NCI-H1105 treated with DMSO at 0.1 percent for 48 hours (cell line): ENCODE data around the gene ZNF777.
A peak's percentile ranks its signal among the peaks of the same experiment; 100 is the strongest.
"Not testable (repeated sequence)": the region's sequence is repeated elsewhere in the genome, so short reads cannot be mapped to it uniquely, and the experiment has no call there.

ENCODE experiments used
- DNase-seq: peaks from one replicate; lab custom pipeline; 2025; lab: John Stamatoyannopoulos, UW

The ZNF777 gene

DNA sequence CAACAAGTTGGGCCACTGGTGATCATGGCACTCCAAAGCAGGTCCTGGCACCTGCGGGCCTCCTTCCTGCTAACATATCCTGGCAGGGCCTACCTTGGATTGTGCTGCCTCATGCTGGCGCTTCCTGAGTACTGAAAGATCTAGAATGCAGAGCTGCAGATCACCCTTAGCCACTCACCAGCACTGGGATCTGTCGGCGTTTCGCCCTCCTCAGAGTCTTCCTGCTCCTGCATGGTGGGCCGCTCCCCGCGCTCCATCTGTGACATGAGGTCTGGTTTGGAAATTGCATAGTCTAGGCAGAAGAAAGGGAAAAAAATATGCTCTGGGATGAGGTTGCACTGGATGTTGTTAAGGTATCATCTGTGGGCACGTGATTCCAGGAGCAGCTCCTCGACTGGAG, 10.0 kb downstream of the ZNF777 start:
- DNase-seq, result no peak

DNA sequence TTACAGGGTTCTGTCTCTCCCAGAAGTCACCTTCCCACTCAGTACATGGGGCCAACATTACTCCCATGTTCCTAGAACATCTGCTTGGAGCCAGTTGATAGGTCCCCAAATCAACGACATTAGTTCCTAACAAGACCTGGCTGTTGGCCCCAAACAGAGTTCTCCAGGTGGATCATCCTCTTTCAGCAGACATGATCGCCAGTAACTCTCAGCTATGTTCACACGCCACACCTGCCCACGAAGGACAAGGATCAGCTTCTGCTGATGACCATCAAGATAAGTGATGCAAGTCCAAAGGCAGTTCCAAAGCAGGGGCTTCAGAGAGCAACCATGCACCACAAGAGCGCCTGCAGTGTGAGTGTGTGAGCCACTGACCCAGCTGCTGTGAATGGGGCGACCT, 11.0 kb downstream of the ZNF777 start:
- DNase-seq, result no peak

GRCh38 chr7:149448961-149449360, 11.9 kb downstream of the ZNF777 start:
- DNase-seq, result no peak

- not testable (repeated sequence) for DNase-seq
Measured at GRCh38 chr7:149446026-149446425, 14.8 kb downstream of the ZNF777 start.

- no peak for DNase-seq
Measured at GRCh38 chr7:149444287-149444686, 16.6 kb downstream of the ZNF777 start.

GRCh38 chr7:149443523-149443922, 17.3 kb downstream of the ZNF777 start:
- no peak for DNase-seq

GRCh38 chr7:149442924-149443323, 17.9 kb downstream of the ZNF777 start:
- no peak for DNase-seq

GRCh38 chr7:149440222-149440621, 20.6 kb downstream of the ZNF777 start:
- no peak for DNase-seq

DNA sequence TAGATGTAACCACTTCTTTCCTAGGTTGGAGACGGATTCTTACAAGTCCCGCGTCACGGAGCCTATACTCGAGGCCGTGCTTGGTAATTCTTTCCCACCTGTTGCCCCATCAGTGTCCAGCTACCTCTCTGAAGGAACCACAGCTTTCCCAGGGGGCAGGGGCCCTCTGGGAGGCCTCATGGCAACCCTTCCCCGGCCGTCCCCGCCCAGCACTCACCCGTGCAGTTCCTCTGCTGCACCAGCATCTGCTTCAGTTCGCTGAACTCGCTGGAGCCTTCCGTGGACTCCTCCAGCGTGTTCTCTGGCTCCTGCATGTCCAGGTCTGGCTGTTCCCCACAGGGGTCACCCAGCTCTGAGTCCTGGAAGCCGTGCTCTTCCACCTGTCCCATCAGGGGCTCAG, 24.5 kb downstream of the ZNF777 start:
- DNase-seq, result no peak

GRCh38 chr7:149433124-149433523, 27.7 kb downstream of the ZNF777 start:
- DNase-seq, result no peak

DNA sequence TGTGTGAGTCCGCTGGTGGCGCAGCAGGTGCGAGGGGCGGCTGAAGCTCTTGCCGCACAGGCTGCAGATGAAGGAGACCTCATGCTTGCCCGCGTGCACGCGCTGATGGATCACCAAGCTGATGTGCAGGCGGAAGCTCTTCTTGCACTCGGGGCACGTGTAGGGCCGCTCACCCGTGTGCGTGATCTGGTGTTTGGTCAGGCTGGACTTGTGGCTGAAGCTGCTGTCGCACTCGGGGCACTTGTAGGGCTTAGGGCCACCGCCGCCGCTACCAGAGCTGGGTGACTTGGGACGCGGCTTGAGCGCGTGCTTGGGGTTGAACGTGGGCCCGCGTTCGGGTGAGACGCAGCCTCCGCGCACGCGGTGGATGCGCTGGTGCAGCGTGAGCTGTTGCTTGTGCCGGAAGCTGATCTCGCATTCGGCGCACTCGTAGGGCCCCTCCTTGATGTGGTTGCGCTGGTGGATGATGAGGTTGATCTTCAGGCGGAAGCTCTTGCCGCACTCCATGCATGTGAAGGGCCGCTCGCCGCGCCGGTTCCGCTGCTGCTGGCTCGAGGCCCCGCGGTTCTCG, 28.7 kb downstream of the ZNF777 start:
- DNase-seq, result no peak

DNA sequence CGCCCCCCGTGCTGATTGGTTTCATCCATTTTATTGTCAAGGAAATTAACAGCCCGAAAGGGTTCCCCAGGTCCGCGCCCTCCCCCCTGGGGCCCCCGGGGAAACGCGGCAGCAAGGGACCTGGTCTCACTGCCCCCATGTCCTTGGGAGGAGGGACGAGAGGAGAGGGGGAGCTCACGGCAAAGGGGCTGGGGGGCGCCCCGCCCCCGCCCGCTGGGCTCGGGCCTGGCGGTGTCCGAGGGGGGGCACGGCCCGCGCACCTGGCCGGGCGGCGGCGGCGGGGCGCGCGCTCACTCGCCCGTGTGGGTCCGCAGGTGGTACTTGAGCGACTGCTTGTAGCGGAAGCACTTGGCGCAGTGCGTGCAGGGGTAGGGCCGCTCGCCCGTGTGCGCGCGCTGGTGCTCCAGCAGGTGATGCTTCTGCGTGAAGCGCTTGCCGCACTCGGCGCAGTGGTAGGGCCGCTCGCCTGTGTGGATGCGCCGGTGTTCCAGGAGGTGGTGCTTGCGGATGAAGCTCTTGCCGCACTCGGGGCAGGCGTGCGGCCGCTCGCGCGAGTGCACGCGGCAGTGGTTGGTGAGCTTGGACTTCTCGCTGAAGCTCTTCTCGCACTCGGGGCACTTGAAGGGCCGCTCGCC, 29.3 kb downstream of the ZNF777 start:
- no peak for DNase-seq

DNA sequence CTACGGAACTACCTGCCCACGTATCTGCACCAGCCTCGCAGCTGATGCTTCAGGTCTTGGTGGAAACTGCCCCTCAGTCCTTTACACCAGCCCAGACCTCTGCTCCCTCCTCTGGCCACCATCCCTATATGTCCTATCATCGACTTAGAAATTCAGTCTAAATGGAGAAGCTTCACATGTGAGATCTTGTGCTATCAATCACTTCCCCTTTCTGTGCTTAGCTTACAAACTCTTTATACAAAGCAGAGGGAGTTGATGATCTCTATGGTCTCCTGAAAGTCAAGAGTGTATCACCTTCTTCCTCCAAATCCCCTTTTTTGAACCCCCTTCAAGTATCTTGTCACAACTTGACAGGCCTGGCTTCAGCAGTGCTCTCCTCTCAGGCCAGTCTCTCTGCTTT, 30.7 kb downstream of the ZNF777 start:
- no peak for DNase-seq

GRCh38 chr7:149427893-149428292, 33.0 kb downstream of the ZNF777 start:
- DNase-seq, result no peak

- DNase-seq, result no peak
Measured at GRCh38 chr7:149427096-149427680, 33.7 kb downstream of the ZNF777 start.

DNA sequence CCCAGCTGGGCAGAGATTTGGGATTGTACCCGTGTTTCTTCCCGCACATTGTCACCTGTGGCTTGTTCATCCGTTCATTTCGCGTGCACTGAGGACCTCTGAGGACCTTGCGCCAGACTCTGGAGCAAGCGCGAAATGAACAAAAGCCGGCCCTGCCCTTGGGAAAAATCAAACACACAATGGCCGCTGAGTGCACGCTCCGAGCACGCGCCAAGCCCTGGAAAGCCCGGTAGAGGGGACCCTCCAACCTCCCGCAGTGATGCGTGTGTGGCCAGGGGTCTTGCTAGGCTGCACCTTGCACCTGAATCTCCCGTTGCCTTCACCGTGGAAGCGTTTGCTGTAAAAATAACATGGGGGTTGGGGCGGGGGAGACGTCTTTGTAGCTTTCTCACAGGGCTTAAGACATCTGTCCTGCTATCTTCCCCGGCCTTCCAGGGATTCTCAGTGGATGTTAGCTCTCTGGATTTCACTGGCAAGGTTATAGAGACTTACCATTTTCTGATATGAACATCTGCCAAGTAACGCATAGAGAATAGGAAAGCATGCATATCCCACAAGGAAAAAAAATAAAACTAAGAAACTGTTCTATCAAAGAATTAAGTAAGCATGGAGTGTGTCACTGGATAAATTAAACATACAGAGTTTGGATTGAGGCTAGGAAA, 37.3 kb downstream of the ZNF777 start:
- no peak for DNase-seq

DNA sequence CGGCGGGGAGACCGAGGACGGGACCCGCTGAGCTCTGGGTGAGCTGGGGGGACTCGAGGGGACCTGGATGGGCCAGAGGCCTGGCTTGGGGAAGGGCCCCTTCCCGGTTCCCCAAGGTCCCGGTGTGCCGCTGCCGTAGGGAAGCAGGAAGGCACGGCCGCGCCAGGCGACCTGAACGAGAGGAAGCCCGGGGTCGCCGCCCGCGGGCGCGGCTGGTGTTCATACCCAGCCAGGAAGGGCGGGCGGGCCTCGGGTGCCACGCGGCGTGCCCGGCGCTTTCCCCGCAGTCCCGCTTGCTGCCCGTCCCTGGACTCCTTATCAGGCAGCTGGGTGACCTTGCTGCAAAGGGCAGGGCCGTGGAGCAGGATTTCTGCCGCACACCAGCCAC, 38.0 kb downstream of the ZNF777 start:
- no peak for DNase-seq

GRCh38 chr7:149422162-149422913, 38.5 kb downstream of the ZNF777 start:
- DNase-seq, result peak; percentile 79

GRCh38 chr7:149420006-149420405, 40.9 kb downstream of the ZNF777 start:
- no peak for DNase-seq

GRCh38 chr7:149415391-149416071, 45.3 kb downstream of the ZNF777 start:
- DNase-seq, result no peak

DNA sequence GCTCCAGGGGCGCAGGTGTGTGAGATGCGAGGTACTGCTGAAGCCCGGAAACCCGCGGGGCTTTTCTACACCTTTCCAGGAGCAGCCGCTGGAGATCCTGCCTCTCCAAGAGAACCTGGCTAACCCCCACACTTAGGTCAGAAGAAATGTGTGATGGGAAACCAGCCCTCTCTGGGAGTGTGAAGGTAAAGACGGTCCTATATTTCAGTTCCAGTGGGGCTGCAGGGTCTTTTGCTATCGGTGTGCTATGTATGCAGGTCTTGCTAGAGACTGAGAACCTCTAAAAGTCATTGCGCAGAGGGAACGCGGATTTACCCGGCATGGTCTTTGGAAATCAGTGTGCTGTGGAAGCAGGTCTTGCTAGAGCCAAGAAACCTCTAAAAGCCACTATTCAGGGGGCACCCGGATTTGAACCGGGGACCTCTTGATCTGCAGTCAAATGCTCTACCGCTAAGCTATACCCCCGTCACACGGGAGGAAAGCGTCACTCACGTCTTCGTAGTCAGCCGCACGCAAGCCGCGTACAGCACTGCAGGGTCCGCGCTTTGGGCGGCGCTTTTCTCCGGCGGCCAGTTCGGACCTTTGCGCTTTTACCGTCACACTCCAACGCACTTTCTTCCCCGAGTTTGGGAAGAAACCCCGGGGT, 46.0 kb downstream of the ZNF777 start:
- DNase-seq, result no peak
